Astrocyte (in vitro differentiated cells and primary cell): ENCODE results near the gene CCL23.
"Not testable (repeated sequence)": the region's sequence is repeated elsewhere in the genome, so short reads cannot be mapped to it uniquely, and the experiment has no call there.

Source experiments
- EZH2 ChIP-seq: IDR thresholded peaks from 2 replicates; pipeline ENCODE4 v1.6.1; 2012; ENCODE audit warnings: mild to moderate bottlenecking, low read length, inconsistent platforms; ENCODE audit not compliant: insufficient read depth
- TF ChIP-seq, protein P1 (sequence below): IDR thresholded peaks from 2 replicates; pipeline ENCODE4 v1.5.1; 2011; ENCODE audit warnings: low read depth, mild to moderate bottlenecking, inconsistent platforms, low read length, moderate library complexity; ENCODE audit not compliant: insufficient read depth

DNA sequence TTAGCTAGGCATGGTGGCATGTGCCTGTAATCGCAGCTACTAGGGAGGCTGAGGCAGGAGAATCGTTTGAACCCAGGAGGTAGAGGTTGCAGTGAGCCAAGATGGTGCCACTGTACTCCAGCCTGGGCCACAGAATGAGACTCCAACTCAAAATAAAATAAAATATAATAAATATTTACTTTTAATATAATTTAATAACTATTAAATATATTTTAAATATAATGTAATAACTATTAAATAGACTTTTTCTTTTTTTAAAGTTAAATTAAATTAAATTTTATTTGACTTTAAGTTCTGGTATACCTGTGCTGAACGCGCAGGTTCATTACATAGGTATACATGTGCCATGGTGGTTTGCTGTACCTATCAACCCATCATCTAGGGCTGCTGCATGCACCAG lies 1.9 kb downstream of the CCL23 start:
- TF ChIP-seq, protein P1, sequence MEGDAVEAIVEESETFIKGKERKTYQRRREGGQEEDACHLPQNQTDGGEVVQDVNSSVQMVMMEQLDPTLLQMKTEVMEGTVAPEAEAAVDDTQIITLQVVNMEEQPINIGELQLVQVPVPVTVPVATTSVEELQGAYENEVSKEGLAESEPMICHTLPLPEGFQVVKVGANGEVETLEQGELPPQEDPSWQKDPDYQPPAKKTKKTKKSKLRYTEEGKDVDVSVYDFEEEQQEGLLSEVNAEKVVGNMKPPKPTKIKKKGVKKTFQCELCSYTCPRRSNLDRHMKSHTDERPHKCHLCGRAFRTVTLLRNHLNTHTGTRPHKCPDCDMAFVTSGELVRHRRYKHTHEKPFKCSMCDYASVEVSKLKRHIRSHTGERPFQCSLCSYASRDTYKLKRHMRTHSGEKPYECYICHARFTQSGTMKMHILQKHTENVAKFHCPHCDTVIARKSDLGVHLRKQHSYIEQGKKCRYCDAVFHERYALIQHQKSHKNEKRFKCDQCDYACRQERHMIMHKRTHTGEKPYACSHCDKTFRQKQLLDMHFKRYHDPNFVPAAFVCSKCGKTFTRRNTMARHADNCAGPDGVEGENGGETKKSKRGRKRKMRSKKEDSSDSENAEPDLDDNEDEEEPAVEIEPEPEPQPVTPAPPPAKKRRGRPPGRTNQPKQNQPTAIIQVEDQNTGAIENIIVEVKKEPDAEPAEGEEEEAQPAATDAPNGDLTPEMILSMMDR = not testable (repeated sequence)
- not testable (repeated sequence) for TF ChIP-seq EZH2
